Activated T-helper 2 cell treated with anti-CD3 and anti-CD28 coated beads, Interferon-gamma antibody, Interleukin-2, Interleukin-4, amounts not matched to agents 10 μg/mL and 5 μg/mL and 100 μg/mL, durations not matched to agents 14 hours and 24 hours and 36 hours (primary cell): ENCODE results near the gene IGSF21. TPM values are rescaled to one million over a fixed set of nuclear protein-coding genes. Genes with fewer than 3 reads are reported as not detected.

Source experiments
- DNase-seq: peaks from one replicate; pipeline ENCODE4 v3.0.0; 2021; ENCODE audit warnings: low spot score
- H3K27ac Mint-ChIP-seq: one replicate; pipeline ENCODE4 v1.8.0; 2021; ENCODE audit warnings: mixed read lengths
- H3K27me3 Mint-ChIP-seq: one replicate; pipeline ENCODE4 v1.8.0; 2021; ENCODE audit warnings: low read depth, mixed read lengths
- H3K36me3 Mint-ChIP-seq: one replicate; pipeline ENCODE4 v1.8.0; 2021; ENCODE audit warnings: low read depth, mixed read lengths
- H3K4me1 Mint-ChIP-seq: one replicate; pipeline ENCODE4 v1.8.0; 2021; ENCODE audit warnings: low read depth, mixed read lengths
- H3K4me3 Mint-ChIP-seq: one replicate; pipeline ENCODE4 v1.8.0; 2021; ENCODE audit warnings: low read depth, mild to moderate bottlenecking, moderate library complexity, mixed read lengths
- H3K9me3 Mint-ChIP-seq: one replicate; pipeline ENCODE4 v1.8.0; 2021; ENCODE audit warnings: mixed read lengths
- intact Hi-C: fragments of 100-400 bp; cut with micrococcal nuclease; formaldehyde crosslinking; loops from one replicate; pipeline ENCODE4 v1.15.1; 2023
- total RNA-seq: library from RNA; stranded (reverse); gene quantifications from 2 replicates; pipeline ENCODE4 v1.2.3, GENCODE V29; 2022

Gene IGSF21
- total RNA-seq, 1 donor from 2014 or later = not detected

GRCh38 chr1:18103788-18104421, 3.7 kb upstream of the IGSF21 start:
- Mint-ChIP-seq H3K9me3 (no peaks in the 10 kb centered on the region), H3K27me3 (peaks cover 25% of the 10 kb centered on the region), H3K36me3 (no peaks in the 10 kb centered on the region), H3K27ac (no peak overlapping the region), H3K4me1 (no peaks in the 10 kb centered on the region), H3K4me3 (no peak overlapping the region)
- intact Hi-C loops = loop anchor here (5.0 kb wide), 1 partner anchor 442 kb away; no protein-coding TSS in a partner anchor
- DNase-seq = no peak

- Mint-ChIP-seq H3K36me3 (no peaks in the 10 kb centered on the region), H3K27me3 (peaks cover 31% of the 10 kb centered on the region), H3K4me1 (no peaks in the 10 kb centered on the region), H3K4me3 (no peak overlapping the region), H3K27ac (no peak overlapping the region), H3K9me3 (no peaks in the 10 kb centered on the region)
- intact Hi-C loops = loop anchor here (5.0 kb wide), 2 partner anchors 442 to 538 kb away; no protein-coding TSS in a partner anchor
- DNase-seq = no peak
Observed at GRCh38 chr1:18104546-18105100, 3.0 kb upstream of the IGSF21 start.

- Mint-ChIP-seq H3K36me3 (no peaks in the 10 kb centered on the region), H3K4me1 (no peaks in the 10 kb centered on the region), H3K9me3 (no peaks in the 10 kb centered on the region), H3K27ac (no peak overlapping the region), H3K27me3 (peaks cover 34% of the 10 kb centered on the region), H3K4me3 (no peak overlapping the region)
- DNase-seq = no peak
- intact Hi-C loops = loop anchor here (5.0 kb wide), 1 partner anchor 537 kb away; no protein-coding TSS in a partner anchor
Observed at GRCh38 chr1:18105196-18105595, 2.4 kb upstream of the IGSF21 start.

GRCh38 chr1:18108299-18109057, 880 bp downstream of the IGSF21 start:
- intact Hi-C loops = loop anchor here (5.0 kb wide), 1 partner anchor 534 kb away; no protein-coding TSS in a partner anchor
- no peak overlapping the region for H3K27ac Mint-ChIP-seq
- no peak for DNase-seq
- no peaks in the 10 kb centered on the region for H3K36me3 Mint-ChIP-seq
- no peak overlapping the region for H3K4me3 Mint-ChIP-seq
- H3K4me1 Mint-ChIP-seq = no peaks in the 10 kb centered on the region
- H3K9me3 Mint-ChIP-seq = no peaks in the 10 kb centered on the region
- peaks cover 54% of the 10 kb centered on the region for H3K27me3 Mint-ChIP-seq

GRCh38 chr1:18109058-18109755, 1.6 kb downstream of the IGSF21 start:
- Mint-ChIP-seq H3K36me3 (no peaks in the 10 kb centered on the region), H3K27me3 (peaks cover 53% of the 10 kb centered on the region), H3K4me1 (no peaks in the 10 kb centered on the region), H3K27ac (no peak overlapping the region), H3K9me3 (no peaks in the 10 kb centered on the region), H3K4me3 (no peak overlapping the region)
- no peak for DNase-seq
- intact Hi-C loops = loop anchor here (5.0 kb wide), 1 partner anchor 533 kb away; no protein-coding TSS in a partner anchor

GRCh38 chr1:18109756-18110597, 2.4 kb downstream of the IGSF21 start:
- Mint-ChIP-seq H3K4me3 (no peak overlapping the region), H3K27ac (no peak overlapping the region), H3K27me3 (peaks cover 55% of the 10 kb centered on the region), H3K36me3 (no peaks in the 10 kb centered on the region), H3K4me1 (no peaks in the 10 kb centered on the region), H3K9me3 (no peaks in the 10 kb centered on the region)
- intact Hi-C loops = loop anchor here (5.0 kb wide), 1 partner anchor 532 kb away; no protein-coding TSS in a partner anchor
- DNase-seq = no peak

GRCh38 chr1:18110598-18110939, 3.0 kb downstream of the IGSF21 start:
- H3K27me3 Mint-ChIP-seq = peaks cover 55% of the 10 kb centered on the region
- H3K4me1 Mint-ChIP-seq = no peaks in the 10 kb centered on the region
- DNase-seq = no peak
- no peaks in the 10 kb centered on the region for H3K36me3 Mint-ChIP-seq
- no peaks in the 10 kb centered on the region for H3K9me3 Mint-ChIP-seq
- H3K27ac Mint-ChIP-seq = no peak overlapping the region
- H3K4me3 Mint-ChIP-seq = no peak overlapping the region
- intact Hi-C loops = no loop called here

GRCh38 chr1:18110968-18111367, 3.4 kb downstream of the IGSF21 start:
- no peaks in the 10 kb centered on the region for H3K4me1 Mint-ChIP-seq
- no peak for DNase-seq
- no peaks in the 10 kb centered on the region for H3K9me3 Mint-ChIP-seq
- peaks cover 54% of the 10 kb centered on the region for H3K27me3 Mint-ChIP-seq
- H3K27ac Mint-ChIP-seq = no peak overlapping the region
- intact Hi-C loops = no loop called here
- H3K4me3 Mint-ChIP-seq = no peak overlapping the region
- H3K36me3 Mint-ChIP-seq = no peaks in the 10 kb centered on the region

- Mint-ChIP-seq H3K4me3 (no peak overlapping the region), H3K27ac (no peak overlapping the region), H3K9me3 (no peaks in the 10 kb centered on the region), H3K36me3 (no peaks in the 10 kb centered on the region), H3K4me1 (no peaks in the 10 kb centered on the region), H3K27me3 (peaks cover 51% of the 10 kb centered on the region)
- no peak for DNase-seq
- intact Hi-C loops = no loop called here
Observed at GRCh38 chr1:18111605-18112297, 4.2 kb downstream of the IGSF21 start.

- intact Hi-C loops = no loop called here
- DNase-seq = no peak
- no peaks in the 10 kb centered on the region for H3K4me1 Mint-ChIP-seq
- no peak overlapping the region for H3K4me3 Mint-ChIP-seq
- peaks cover 45% of the 10 kb centered on the region for H3K27me3 Mint-ChIP-seq
- H3K9me3 Mint-ChIP-seq = no peaks in the 10 kb centered on the region
- no peaks in the 10 kb centered on the region for H3K36me3 Mint-ChIP-seq
- no peak overlapping the region for H3K27ac Mint-ChIP-seq
Observed at GRCh38 chr1:18112611-18113010, 5.0 kb downstream of the IGSF21 start.

GRCh38 chr1:18114726-18115410, 7.3 kb downstream of the IGSF21 start:
- intact Hi-C loops = no loop called here
- Mint-ChIP-seq H3K4me3 (no peak overlapping the region), H3K9me3 (no peaks in the 10 kb centered on the region), H3K27ac (no peak overlapping the region), H3K36me3 (no peaks in the 10 kb centered on the region), H3K4me1 (no peaks in the 10 kb centered on the region), H3K27me3 (peaks cover 37% of the 10 kb centered on the region)
- no peak for DNase-seq
